Activated CD8-positive, alpha-beta memory T cell treated with anti-CD3 and anti-CD28 coated beads, Interleukin-2, amount 50 U/mL, for 24 hours (primary cell): ENCODE data around the gene PACSIN1.

ENCODE experiments used
- DNase-seq: peaks from one replicate; pipeline ENCODE4 v3.0.0-alpha.2; 2020; ENCODE audit errors: extremely low read depth

Gene PACSIN1

DNA sequence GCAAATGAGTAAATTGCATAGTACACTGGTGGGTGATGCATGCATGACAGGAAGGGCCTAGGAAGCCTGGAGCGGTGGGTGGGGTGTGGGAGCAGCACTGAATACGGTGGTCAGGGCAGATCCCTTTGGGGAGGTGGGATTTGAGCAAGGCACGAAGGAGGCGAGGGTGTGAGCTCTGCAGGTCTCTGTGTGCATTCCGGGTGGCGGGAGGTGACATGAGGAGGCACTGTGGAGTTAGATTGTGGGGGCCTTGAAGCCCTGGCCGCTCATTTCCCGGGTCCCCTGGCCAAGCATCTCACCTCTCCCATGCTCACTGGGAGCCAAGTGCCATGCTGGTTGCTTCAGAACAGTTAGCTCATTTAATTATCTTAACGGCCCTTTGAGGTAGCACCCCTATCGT is 96.5 kb downstream of the PACSIN1 start:
- no peak for DNase-seq

DNA sequence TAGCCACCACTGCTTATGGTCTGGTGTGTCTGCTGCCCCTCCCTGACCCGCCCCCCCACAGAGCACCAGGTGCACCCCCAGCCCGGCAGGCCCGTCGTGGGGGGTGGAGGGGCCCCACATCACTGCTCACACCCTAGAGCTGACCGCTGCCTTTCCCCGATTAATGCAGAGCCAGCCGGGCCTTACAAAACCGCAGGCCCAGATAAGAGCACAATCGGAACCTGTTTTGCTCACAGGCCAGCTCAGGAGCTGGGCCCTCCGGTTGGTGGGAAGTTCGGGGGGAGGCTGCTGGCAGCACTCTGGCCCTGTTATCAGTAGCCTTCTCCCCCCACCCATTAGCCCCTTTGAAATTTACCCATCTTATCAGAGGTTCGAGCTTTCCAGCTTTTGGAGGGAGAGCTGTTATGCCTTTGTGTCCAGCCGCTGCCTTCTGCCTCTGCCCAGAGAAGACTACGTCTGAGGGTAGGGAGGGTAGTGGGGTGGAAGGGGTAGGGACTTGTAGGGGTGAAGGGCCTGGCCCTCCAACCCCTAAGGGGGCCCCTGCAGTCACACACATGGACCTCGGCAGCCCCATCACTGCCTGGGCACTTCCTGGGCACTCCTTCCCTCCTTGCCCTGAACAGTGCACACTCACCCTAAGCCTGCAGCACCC is 97.1 kb downstream of the PACSIN1 start:
- no peak for DNase-seq

DNA sequence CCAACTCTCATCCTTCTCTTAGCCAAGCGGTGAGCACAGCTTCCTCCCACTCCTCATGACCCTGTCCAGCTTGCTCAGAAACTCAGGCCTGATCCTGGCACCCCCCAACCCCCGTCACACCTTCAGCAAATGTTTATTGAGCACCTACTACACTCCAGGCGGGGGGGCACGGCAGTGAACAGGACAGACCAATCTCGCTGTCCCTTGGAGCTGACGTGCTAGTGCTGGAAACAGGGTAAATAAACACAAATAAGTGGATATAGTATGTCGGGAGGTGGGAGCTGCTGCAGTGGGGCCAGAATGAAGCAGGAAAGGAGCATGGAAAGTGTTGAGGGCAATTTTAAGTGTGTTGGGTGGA is 97.6 kb downstream of the PACSIN1 start:
- DNase-seq = no peak

DNA sequence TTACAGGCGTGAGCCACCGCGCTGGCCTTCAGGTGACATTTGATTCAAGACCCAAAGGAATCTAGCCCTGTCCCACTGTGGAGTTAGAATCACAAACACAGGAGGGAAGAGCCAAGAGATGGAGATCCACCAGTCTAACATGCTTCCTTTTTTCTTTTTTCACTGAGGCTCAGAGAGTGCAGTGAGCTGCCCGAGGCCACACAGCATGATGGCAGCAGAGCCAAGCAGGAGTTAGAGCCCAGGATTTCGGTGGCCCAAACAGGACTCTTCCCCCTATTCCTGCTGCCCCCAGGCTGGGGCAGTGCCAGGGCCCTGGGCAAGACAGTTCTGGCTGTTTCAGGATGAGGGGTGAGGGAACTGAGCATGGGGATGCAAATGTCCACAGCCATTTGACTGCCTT is 98.3 kb downstream of the PACSIN1 start:
- DNase-seq = no peak

DNA sequence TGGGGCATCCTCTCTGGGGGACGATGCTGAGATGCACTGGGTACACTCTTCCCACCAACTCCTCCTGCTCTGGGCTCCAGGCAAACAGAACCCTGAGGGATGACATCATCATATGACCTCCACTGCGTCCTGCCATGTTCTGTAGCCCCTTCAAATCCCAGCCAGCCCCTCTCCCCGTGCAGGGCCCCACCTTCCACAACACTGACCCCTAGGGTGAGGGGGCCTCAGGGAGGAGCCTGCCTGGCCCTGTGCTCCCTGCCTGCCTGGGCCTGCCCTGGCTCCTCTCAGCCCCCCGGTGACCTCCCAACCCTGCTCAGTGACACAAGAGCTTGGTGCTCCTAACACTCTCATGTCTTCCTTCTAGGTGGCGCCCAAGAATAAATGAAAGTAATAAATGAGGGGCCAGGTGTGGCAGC is 99.9 kb downstream of the PACSIN1 start:
- DNase-seq = no peak

DNA sequence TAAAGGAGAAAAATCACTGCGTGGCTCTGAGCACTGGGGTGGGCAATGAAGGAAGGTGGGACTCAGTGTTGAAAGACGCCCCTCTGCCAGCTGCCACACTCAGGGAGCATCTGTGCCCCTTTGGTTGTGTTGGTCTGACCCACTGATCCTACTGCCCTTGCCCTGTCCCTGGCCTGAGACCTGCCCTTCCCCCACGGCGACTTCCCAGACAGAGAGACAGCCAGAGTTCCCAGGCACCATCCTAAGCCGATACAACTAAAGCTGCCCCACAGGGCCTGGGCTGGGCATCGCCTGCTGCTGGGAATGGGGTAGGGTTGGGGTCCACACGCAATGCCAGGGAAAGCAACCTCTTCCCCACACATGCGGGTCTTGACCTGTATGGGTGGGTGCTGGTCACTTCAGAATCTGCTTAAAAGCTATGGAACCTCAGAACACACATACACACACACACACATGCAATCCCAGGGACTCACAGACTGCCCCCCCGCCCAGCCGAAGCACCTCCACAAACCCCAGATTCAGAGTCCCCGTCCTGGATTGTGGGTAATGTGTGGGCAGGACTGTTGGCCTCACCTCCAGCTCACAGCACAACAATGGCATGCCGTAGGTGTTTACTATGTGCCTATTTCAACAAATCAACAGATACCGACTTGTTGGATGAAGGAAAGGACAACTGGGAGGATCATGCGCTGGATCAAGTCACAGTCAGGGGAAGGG is 101.1 kb downstream of the PACSIN1 start:
- no peak for DNase-seq

DNA sequence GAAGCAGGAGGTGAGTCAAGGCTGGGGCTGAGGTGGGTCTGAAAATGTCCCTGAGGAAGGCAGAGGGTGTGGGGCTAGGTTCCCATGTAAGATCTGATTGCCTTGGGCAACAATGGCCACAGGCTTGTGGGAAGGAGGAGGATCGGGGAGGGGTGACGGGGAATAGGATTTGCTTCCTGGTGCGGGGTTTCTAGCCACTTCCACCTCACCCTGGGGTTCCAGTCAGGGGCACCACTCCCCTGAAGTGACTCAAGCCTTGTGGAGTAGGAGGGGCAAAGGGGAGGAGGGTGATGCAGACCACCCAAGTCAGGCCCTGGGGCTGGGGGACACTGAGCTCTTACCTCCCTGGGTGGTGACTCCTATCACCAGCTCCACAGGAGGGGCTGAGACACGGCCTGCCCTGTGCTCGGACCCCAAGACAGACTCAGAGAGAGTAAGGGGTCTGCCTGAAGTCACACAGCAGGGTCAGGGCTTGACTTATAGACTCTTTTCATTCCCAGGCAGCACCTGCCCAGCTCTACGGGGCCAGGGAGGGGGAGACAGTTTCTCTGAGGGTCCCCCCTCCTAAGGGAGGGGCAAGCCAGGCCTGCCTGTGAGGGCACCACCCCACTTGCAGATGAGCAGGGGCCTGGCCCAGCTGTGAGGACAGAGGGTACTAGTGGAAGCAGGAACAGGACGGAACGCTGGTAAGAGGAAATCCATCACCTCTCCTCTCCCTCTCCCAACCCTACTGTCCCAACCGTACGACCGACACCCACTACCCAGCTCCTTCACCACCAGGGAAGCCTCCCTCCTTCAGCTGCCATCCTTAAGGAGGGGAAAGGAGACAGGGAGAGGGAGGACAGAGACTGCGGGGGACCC is 102.7 kb downstream of the PACSIN1 start:
- DNase-seq = no peak

DNA sequence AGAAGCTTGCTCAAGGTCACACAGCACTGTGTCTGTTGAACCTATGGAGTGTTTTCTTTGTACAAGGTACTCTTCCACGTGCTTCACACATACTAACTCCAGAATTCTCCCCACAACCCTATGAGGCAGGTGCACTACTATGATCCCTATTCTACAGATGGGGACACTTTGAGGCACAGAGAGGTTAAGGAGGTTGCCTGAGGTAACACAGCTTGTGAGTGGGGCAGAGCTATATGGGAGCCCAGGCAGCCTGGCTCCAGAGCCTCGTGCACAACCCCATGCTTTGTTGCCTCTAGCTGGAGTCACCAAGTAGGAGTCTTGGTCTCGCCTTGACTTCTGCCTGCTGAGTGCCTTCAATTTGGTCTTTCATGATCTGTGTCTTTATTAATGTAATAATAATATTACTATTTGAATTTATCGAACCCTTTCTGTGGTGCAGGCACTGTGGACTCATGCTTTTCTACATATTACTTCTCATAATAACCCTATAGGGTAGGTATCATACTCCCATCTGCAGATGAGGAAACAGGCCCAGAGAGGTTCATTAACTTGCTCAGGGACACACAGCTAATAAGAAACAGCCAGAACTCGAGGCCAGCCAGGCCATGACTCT is 103.6 kb downstream of the PACSIN1 start:
- no peak for DNase-seq

DNA sequence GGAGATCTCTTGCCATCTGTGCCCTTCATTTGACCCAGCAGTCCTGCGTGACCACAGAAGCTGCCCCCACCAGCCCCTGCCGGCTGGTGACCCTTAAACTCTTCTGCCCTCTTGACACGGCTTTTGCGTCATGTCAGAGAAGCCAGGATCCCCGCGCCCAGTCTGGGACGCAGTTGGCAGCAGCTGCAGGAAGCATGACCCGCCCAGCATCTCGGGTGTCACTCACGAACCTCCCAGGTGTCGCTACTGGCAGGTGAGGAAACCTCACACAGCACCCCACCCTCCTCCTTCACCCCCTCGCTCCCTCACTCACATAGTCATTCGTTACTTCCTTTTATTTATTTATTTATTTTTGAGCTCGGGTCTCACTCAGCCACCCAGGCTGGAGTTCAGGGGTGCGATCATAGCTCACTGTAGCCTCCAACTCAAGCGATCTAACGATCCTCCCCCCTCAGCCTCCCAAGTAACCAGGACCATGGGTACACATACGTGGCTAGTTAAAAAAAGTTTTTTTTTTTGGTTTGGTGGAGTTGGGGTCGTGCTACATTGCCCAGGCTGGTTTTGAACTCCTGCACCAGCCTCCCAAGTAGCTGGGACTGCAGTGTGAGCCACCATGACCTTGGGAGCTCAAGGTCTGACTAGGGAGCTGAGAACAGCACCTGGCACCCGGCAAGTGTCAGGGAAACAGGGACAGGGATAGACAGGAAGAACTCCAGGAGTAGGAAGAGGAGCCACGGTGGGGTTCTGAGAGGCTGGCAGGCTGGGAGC is 104.4 kb downstream of the PACSIN1 start:
- no peak for DNase-seq

DNA sequence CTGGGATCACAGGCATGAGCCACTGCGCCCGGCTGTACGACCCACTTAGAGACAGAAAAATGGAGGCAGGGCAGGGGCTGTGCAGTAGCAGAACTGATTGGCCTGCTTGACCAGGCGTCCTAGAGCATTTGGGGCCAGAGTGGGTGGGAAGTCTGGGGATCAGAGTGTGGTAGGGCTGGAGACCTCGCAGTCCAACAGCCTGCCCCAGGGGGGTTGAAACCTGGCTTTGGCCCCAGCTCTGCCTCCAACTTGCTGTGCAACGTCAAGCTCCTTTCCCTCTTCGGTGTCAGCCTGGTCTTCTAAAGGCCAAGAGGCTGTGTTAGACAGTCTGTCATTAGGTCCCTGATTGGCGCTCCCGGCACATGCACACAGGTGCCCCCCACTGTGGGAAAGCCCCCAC is 105.5 kb downstream of the PACSIN1 start:
- DNase-seq = no peak

DNA sequence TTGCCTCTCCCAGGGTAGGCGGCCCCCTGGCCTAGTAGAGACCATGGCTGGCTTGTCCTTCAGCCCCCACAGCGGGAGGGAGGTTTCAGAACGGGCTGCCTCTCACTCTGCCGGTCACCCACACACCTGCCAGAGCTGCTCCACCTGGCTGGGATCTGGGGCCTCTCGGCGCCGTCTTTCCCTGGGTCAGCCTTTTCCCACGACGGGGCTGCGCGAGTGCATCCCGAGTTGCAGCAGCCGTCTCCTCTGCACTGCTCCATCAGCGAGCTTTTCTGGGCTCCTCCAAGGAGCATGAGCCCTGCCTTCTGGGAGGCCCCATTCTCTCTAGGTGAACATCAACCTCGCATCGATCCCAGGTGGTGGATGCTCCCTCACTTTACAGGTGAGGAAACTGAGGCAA is 106.1 kb downstream of the PACSIN1 start:
- DNase-seq = no peak

DNA sequence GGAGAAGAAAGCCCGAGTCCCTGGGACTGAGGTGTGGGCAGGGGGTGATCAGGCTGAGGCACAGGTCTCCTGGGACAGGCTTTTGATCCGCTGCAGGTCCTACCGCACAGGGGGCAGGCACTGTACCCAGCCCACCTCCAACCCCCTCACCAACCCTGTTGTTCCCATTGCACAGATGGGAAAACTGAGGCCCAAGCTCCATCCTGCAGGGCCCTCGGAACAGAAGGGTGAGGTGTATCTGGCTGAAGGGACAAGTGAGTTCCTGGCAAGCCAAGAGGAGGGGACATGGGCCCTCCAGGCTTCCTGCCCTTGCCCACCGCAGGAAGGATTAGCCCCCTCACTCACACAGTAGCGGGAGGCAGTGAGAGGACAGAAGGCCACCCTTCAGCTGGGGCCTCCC is 106.7 kb downstream of the PACSIN1 start:
- DNase-seq = no peak

DNA sequence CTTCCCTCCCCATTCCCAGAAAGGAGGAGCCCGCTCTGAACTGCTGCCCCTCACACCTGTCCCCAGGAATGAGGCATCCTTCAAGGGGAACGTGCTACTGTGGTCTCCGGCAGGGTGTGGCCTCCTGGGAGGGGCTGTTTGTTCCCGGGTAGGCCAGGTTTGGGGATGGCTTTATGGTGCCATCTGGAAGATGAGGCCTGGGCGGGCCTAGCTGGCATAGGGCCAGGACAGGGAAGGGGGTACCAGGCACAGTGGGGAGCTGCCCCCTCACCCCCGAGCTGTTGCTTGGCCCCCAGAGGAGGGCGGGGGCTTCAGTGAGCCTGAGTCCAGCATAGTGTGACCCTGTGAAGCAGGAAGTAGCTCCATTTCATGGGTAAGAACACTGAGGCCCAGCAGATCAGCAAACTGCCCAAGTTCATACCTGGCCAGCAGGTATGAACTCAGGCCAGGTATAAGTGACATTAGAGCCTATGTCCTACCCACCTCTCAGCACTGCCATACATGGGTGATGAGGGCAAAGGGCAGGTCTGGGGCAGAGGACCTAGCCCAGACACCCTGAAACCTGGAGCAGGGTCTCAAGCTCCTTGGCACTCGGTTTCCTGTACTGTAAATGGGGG is 107.8 kb downstream of the PACSIN1 start:
- DNase-seq = no peak

DNA sequence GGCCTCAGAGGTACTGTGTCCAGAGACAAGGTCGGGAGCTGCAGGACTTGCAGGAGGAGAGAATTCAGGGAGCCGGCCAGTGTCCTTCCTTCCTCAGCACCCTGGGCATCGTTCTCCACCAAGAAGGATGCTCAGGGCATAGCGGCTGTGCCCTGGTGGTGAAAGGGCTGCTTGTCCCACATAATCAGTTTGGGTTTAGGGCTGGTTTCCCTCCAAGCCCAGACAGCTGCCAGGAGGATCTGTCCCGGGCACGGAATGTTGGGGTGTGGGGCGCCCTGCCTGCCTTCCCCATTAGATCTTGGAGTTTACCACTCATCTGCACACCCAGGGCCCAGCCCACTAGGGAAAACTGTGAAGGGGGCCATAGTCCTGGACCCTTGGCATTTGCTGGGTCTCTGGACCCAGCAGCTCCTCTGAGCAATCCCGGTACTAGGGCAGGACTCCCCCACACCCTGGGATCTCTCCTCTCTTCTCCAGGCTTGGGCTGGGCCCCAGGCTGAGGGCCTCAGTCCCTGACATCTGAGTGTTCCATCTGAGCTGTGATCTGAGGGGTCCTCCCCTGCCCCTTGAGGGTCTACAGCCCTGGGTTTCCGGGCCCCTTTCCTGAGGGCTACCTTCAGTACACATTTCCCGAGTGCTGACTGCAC is 108.9 kb downstream of the PACSIN1 start:
- DNase-seq = no peak

DNA sequence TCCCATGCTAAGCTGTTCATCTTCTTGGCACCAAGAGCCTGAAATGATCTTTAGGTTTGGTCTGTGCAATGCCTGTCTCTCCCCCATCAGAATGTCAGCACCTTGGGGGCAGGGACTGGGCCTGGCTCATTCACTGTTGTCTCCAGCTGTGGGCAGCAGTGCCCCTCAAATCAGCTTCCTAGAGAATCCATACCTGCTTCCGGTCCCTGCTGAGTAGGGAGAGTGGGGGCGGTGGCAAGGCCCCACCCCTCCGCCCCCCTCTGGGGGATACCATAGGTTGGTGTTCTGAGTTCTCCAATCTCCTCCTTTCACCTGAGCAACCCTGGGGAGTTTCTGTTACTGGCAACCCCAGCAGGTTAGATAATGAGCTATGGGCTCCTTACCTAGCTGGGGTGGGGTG is 109.5 kb downstream of the PACSIN1 start:
- no peak for DNase-seq

DNA sequence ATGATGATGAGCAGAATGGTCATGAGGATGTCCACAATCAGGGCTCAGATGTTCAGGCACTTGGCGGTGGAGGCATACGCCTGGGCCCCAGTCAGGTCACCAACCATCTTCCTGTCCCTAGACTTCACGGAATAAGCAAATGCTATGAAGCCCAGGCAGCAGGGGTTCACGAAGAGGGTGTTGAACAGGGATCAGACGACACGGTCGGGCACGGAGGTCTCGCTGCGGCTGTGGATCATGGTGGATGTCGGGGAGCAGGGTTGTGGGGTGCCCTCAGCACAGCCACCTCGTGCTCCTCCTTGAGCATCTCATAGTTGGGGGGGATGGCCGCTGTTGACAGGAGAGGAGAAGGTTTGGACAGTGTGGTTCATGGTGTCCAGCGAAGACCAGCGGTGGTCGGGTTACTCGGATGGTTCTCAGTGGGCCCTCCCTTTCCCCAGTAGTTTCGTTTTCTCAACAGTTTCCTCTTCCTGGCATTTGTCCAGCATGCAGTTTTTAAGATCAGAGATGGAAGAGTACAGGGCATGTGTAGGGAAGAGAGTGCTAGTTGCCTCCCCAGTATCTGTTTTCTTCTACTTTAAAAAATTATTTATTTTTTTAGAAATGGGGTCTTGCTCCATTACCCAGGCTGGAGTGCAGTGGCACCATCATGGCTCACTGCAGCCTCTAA is 110.5 kb downstream of the PACSIN1 start:
- DNase-seq = no peak

DNA sequence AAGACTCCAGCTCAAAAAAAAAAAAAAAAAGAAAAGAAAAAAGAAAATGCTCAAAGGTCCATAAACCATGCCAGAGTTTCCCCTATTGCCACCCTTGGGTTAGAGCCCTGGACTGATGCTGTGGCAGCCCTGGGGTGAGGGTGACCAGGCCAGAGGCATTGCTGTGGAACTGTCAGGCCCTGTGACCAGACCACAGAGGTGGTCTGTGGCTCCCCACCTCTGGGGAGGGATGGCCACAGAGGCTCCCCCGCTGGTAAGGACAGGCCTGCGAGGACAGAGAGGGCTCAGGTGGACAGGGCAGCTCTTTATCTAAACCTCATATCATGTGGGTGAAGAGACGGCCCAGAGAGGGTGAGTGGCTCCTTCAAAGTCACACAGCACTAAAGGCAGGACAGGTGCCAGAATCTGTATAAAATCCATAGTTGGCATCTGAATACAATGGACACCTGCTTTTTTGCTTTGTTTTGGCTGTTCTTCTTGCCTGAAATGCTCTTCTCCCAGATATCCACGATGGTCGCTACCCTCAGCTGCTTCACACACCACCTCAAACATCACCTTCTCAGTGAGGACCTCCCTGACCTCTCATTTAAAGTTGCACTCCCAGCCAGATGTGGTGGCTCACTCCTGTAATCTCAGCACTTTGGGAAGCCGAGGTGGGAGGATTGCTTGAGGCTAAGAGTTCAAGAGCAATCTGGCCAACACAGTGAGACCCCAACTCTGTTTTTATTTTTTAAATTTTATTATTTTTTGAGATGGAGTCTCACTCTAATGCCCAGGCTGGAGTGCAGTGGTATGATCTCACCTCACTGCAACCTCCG is 112.8 kb downstream of the PACSIN1 start:
- no peak for DNase-seq

DNA sequence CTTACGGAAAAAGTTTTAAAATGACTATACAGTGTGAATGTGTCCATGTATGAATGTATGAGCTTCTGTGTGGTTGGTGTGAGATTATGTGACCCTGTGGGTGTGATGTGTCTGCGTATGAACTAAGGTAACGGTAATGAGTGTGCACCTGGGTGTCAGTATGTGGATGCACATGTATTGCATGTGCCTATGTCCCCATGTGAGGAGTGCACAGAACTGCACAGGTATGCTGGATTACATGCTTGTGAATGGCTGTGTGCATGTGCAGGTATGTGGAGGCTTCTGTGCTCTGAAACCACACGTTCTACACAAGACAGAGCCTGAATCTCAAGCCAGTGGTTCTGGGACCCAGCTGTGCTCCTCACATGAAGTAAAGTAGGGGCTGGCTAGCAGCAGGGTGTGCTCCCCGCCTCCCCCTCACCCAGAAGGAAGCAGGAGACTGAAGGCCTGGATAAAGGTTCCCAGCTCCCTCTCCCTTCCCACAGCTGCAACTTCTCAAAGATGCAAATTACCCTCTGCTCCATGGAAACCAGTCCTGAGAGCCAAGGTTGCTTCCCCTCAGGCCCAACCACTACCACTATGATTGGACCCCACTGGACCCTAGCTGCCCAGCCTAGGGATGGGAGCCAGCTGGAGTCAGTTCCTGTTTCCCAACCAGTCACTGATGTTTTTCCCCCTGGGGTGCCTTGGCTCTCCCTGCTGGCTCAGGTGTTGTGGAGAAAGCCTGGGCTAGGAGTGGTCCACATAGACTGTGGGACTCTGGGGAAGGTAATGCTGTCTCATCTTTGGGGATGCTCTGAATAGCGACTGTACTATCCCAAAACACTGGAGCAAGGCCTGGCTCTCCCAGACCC is 115.1 kb downstream of the PACSIN1 start:
- no peak for DNase-seq
